Activated CD4-positive, alpha-beta T cell treated with anti-CD3 and anti-CD28 coated beads for 36 hours (primary cell): ENCODE results near the gene CLDN10. TPM values are rescaled to one million over a fixed set of nuclear protein-coding genes. Genes with fewer than 3 reads are reported as not detected.

Experiments used
- ATAC-seq: fragments of 200-7000 bp; cut with Tn5 transposase; one replicate; pipeline ENCODE4 v1.10.0; 2021; ENCODE audit warnings: mild to moderate bottlenecking, moderate library complexity
- CTCF ChIA-PET: fragments of 350-600 bp; sonication (Branson Sonifier 250); formaldehyde crosslinking; loops from one replicate; lab custom pipeline; 2021; ENCODE audit warnings: antibody characterized with exemption; lab: Charles Lee
- POLR2A ChIA-PET: fragments of 350-600 bp; sonication (Branson Sonifier 250); formaldehyde crosslinking; loops from one replicate; lab custom pipeline; 2021; ENCODE audit warnings: antibody characterized with exemption, inconsistent platforms; lab: Charles Lee
- DNase-seq: peaks from one replicate; pipeline ENCODE4 v3.0.0-alpha.2; 2020
- H3K27ac Mint-ChIP-seq: one replicate; pipeline ENCODE4 v1.8.0; 2021; ENCODE audit warnings: mixed read lengths
- H3K27me3 Mint-ChIP-seq: one replicate; pipeline ENCODE4 v1.8.0; 2021; ENCODE audit warnings: mixed read lengths
- H3K36me3 Mint-ChIP-seq: one replicate; pipeline ENCODE4 v1.8.0; 2021; ENCODE audit warnings: low read depth, mixed read lengths
- H3K4me1 Mint-ChIP-seq: one replicate; pipeline ENCODE4 v1.8.0; 2021; ENCODE audit warnings: mixed read lengths
- H3K4me3 Mint-ChIP-seq: one replicate; pipeline ENCODE4 v1.8.0; 2021; ENCODE audit warnings: mild to moderate bottlenecking, moderate library complexity, mixed read lengths
- H3K9me3 Mint-ChIP-seq: one replicate; pipeline ENCODE4 v1.8.0; 2021; ENCODE audit warnings: low read depth, mixed read lengths
- intact Hi-C, 2 experiments: fragments of 100-400 bp; cut with DNase I in 1 of 2; cut with micrococcal nuclease in 1 of 2; formaldehyde crosslinking; loops; one replicate each; pipeline versions ENCODE4 v1.14.2 to v1.15.1; 2022 to 2024; cut with DNase I, micrococcal nuclease
- total RNA-seq, 2 experiments: library from RNA; stranded (reverse); gene quantifications; one replicate each; pipeline ENCODE4 v1.2.3, GENCODE V29; 2021

The CLDN10 gene
- total RNA-seq, 2 experiments from 2014 or later, result not detected

GRCh38 chr13:95516021-95516420, 36.5 kb upstream of the CLDN10 start:
- Mint-ChIP-seq H3K9me3 (peaks cover under 1% of the 10 kb centered on the region), H3K27me3 (peaks cover 15% of the 10 kb centered on the region), H3K36me3 (no peaks in the 10 kb centered on the region), H3K27ac (no peak overlapping the region), H3K4me1 (no peaks in the 10 kb centered on the region), H3K4me3 (no peak overlapping the region)
- ATAC-seq (no peak), DNase-seq (no peak)
- ChIA-PET POLR2A (no interaction called here), CTCF (interaction anchor here (0.6 to 1.3 kb wide), 3 partner anchors 21 to 317 kb away, joined by 3 read pairs; no protein-coding TSS in a partner anchor)
- intact Hi-C loops, result no loop called here

DNA sequence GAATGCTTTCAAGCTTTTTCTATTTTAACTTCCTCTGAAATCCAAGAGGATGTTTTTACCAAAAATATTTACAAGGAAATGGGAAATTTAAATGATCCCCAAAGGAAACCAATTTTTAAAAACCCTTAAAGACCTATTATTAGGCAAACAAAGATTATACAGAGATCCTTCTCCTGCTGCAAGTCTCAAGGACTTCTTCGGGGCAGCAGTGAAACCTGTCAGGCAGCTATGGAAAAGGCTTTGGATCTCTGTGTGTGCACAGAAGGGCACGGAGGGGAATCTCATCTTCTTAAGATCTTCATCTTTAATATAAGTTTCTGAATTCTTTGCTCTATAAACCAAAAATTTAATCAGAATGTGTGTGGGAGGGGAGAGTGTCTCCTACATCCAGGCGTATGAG, 36.0 kb upstream of the CLDN10 start:
- no peak for DNase-seq
- intact Hi-C loops, result no loop called here
- Mint-ChIP-seq H3K27me3 (peaks cover 17% of the 10 kb centered on the region), H3K4me1 (no peaks in the 10 kb centered on the region), H3K9me3 (peaks cover 2% of the 10 kb centered on the region), H3K27ac (no peak overlapping the region), H3K36me3 (no peaks in the 10 kb centered on the region), H3K4me3 (no peak overlapping the region)
- no peak for ATAC-seq
- CTCF ChIA-PET, result interaction anchor here (1.3 kb wide), 1 partner anchor 20 kb away, joined by 3 read pairs; no protein-coding TSS in a partner anchor
- POLR2A ChIA-PET, result no interaction called here

- Mint-ChIP-seq H3K27ac (no peak overlapping the region), H3K36me3 (no peaks in the 10 kb centered on the region), H3K4me1 (no peaks in the 10 kb centered on the region), H3K9me3 (peaks cover 7% of the 10 kb centered on the region), H3K27me3 (peaks cover 13% of the 10 kb centered on the region), H3K4me3 (no peak overlapping the region)
- POLR2A ChIA-PET, result no interaction called here
- CTCF ChIA-PET, result interaction anchor here (0.6 kb wide), 1 partner anchor 82 kb away, joined by 4 read pairs; no protein-coding TSS in a partner anchor
- ATAC-seq (no peak), DNase-seq (no peak)
- intact Hi-C loops, result no loop called here
Observed at GRCh38 chr13:95523598-95523997, 28.9 kb upstream of the CLDN10 start.

- Mint-ChIP-seq H3K9me3 (peaks cover 8% of the 10 kb centered on the region), H3K27me3 (peaks cover 15% of the 10 kb centered on the region), H3K4me3 (no peak overlapping the region), H3K27ac (no peak overlapping the region), H3K4me1 (no peaks in the 10 kb centered on the region), H3K36me3 (no peaks in the 10 kb centered on the region)
- CTCF ChIA-PET, result no interaction called here
- ATAC-seq (no peak), DNase-seq (no peak)
- POLR2A ChIA-PET, result no interaction called here
- intact Hi-C loops, result no loop called here
Observed at GRCh38 chr13:95524264-95524901, 28.1 kb upstream of the CLDN10 start.

DNA sequence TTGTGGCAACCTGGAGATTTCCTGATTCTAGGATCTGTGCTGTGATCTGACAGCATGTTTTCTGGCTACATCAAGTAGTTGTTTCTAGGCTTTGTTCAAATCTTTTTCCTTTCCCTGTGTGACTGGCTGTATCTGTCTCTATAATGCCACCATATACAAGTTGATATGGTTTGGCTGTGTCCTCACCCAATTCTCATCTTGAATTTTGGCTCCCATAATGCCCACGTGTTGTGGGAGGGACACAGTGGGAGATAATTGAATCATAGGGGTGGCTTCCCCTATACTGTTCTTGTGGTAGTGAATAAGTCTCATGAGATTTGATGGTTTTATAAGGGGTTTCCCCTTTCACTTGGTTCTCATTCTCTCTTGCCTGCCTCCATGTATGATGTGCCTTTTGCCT, 24.6 kb upstream of the CLDN10 start:
- intact Hi-C loops, result no loop called here
- no peak overlapping the region for H3K27ac Mint-ChIP-seq

DNA sequence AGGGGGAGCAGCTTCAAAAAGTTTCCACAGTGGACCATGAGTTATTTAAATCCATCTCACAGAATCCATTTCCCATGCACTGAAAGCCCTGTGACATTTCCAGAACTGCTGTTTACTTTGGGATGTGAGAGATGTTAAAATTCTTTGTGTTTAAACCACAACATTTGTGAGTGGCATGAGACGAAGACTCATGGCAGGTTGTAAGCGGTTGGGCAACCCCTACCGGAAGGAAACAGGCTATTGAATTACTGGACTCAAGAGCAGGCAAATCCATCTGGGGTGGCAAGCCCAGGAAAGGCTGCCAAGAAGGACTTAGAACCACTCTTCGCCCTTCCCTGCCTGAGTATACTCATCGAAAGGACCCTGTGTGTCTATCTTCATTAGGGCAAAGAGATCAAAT, 22.3 kb upstream of the CLDN10 start:
- Mint-ChIP-seq H3K36me3 (no peaks in the 10 kb centered on the region), H3K27ac (no peak overlapping the region), H3K4me3 (no peak overlapping the region), H3K4me1 (peaks cover 3% of the 10 kb centered on the region), H3K27me3 (peaks cover 28% of the 10 kb centered on the region), H3K9me3 (peaks cover 6% of the 10 kb centered on the region)
- intact Hi-C loops, result no loop called here
- DNase-seq, result no peak
- no peak for ATAC-seq
- ChIA-PET CTCF (no interaction called here), POLR2A (no interaction called here)

More for the DNA sequence above, 24.6 kb upstream of the CLDN10 start:
- Mint-ChIP-seq H3K36me3 (no peaks in the 10 kb centered on the region), H3K4me1 (no peaks in the 10 kb centered on the region), H3K4me3 (no peak overlapping the region), H3K27me3 (peaks cover 18% of the 10 kb centered on the region), H3K9me3 (peaks cover 6% of the 10 kb centered on the region)
- ATAC-seq (no peak), DNase-seq (no peak)
- ChIA-PET POLR2A (no interaction called here), CTCF (interaction anchor here (0.6 kb wide), 2 partner anchors 129 to 1341 kb away, joined by 3 read pairs; no protein-coding TSS in a partner anchor)

DNA sequence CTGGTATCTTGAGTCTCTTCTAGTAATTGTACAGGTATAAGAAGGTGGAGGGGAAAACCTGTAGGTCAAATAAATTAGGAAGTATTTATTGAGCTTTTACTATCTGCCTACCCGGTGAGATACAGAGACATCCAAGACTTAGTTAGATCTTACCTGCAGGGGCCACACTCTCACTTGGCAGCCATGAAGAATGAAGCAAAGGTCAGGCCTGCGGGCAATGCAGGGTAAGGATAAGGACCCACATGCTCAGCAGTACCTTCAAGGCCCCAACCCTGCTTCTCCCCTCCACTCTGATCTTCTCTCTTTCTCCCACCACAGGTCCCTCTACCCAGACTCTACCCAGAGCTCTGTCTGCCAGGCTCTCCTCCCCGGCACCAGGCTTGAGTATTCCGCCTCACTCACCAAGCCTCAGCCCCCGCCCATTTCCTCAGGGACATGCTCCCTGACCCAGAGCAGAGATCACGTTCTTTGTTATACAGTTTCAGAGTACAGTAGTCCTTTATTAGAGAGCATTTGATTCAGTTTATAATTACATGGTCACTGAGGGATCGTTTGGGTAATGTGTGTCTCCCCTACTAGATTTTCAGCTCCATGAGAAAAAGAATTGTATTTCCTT, 18.9 kb upstream of the CLDN10 start:
- DNase-seq, result no peak
- ATAC-seq, result no peak
- intact Hi-C loops, result no loop called here
- CTCF ChIA-PET, result no interaction called here
- peaks cover 29% of the 10 kb centered on the region for H3K27me3 Mint-ChIP-seq
- H3K4me3 Mint-ChIP-seq, result no peak overlapping the region
- peaks cover under 1% of the 10 kb centered on the region for H3K9me3 Mint-ChIP-seq
- peaks cover 10% of the 10 kb centered on the region for H3K4me1 Mint-ChIP-seq
- POLR2A ChIA-PET, result no interaction called here
- H3K36me3 Mint-ChIP-seq, result no peaks in the 10 kb centered on the region
- H3K27ac Mint-ChIP-seq, result no peak overlapping the region

DNA sequence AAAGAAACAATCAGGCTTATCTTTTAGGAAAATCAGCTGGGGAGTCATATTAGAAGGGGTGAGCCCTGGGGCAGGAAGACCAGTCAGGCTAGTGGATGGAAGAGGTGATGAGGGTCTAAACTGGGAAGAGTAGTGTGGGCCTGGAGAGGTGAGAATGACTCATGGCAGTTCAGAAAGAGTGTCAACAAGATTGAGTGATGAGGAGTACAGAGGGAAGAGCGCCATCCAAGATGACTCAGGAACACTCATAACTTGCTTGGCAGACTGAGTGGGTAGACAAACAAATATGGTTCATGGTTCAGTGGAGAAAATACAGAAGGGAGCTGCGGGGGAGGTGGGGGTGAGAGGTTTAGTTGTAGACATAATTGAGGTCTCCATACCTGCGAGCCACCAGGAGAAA, 17.3 kb upstream of the CLDN10 start:
- POLR2A ChIA-PET, result no interaction called here
- CTCF ChIA-PET, result interaction anchor here (6.2 kb wide), 1 partner anchor 299 kb away, joined by 50 read pairs; no protein-coding TSS in a partner anchor
- Mint-ChIP-seq H3K27ac (no peak overlapping the region), H3K9me3 (no peaks in the 10 kb centered on the region), H3K4me1 (peaks cover 10% of the 10 kb centered on the region), H3K36me3 (no peaks in the 10 kb centered on the region), H3K27me3 (peaks cover 28% of the 10 kb centered on the region), H3K4me3 (no peak overlapping the region)
- intact Hi-C loops, result loop anchor here in 1 of 2 experiments (5.0 kb wide), 1 partner anchor 127 kb away; no protein-coding TSS in a partner anchor
- DNase-seq (peak; percentile 40), ATAC-seq (peak; percentile 99)

DNA sequence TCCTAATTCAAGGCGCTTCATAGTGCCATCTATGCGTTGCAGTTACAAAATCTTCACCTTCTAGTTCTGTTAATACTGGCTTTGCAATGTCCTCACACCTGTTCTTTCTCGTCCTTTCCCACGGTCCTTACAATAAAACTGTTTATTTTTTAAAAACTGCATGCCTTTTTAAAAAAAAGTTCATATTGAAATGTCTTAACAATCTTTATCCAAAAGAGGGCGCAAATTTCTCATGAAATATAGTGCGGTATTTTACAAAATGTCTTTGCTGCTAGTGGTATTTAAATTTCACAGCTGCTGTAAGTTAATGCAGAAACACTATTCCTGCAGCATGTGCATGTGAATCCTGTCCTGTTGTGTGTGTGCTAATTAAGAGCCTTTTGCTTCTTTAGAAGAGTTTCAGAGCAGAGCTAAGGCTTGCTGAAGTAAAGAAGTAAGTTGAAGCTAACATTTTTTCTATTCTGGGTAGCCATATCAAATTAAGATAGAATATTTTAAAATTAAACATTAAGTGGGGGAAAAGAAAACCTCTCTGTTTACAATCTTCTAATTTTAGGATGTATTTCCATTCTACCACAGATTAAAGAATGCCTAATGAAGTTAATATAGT, 15.8 kb upstream of the CLDN10 start:
- H3K4me1 Mint-ChIP-seq, result peaks cover 10% of the 10 kb centered on the region
- peaks cover 27% of the 10 kb centered on the region for H3K27me3 Mint-ChIP-seq
- ATAC-seq (no peak), DNase-seq (no peak)
- no peaks in the 10 kb centered on the region for H3K9me3 Mint-ChIP-seq
- ChIA-PET POLR2A (no interaction called here), CTCF (interaction anchor here (0.6 to 6.2 kb wide), 19 partner anchors 12 to 447 kb away, joined by 3 to 50 read pairs (median 4); partner anchors contain the start of gene DZIP1)
- H3K36me3 Mint-ChIP-seq, result no peaks in the 10 kb centered on the region
- H3K4me3 Mint-ChIP-seq, result no peak overlapping the region
- H3K27ac Mint-ChIP-seq, result no peak overlapping the region
- intact Hi-C loops, result loop anchor here (1.0 to 5.0 kb wide), 3 partner anchors 125 to 298 kb away; no protein-coding TSS in a partner anchor

GRCh38 chr13:95540888-95541287, 11.6 kb upstream of the CLDN10 start:
- ChIA-PET POLR2A (no interaction called here), CTCF (interaction anchor here (6.2 kb wide), 1 partner anchor 293 kb away, joined by 50 read pairs; no protein-coding TSS in a partner anchor)
- no peaks in the 10 kb centered on the region for H3K4me1 Mint-ChIP-seq
- ATAC-seq, result no peak
- peaks cover 15% of the 10 kb centered on the region for H3K27me3 Mint-ChIP-seq
- H3K9me3 Mint-ChIP-seq, result no peaks in the 10 kb centered on the region
- no peak overlapping the region for H3K4me3 Mint-ChIP-seq
- H3K36me3 Mint-ChIP-seq, result no peaks in the 10 kb centered on the region
- no peak overlapping the region for H3K27ac Mint-ChIP-seq
- intact Hi-C loops, result no loop called here
- DNase-seq, result no peak

GRCh38 chr13:95541308-95541707, 11.2 kb upstream of the CLDN10 start:
- no peak overlapping the region for H3K4me3 Mint-ChIP-seq
- H3K27ac Mint-ChIP-seq, result no peak overlapping the region
- no peak for ATAC-seq
- H3K4me1 Mint-ChIP-seq, result no peaks in the 10 kb centered on the region
- peaks cover 15% of the 10 kb centered on the region for H3K27me3 Mint-ChIP-seq
- CTCF ChIA-PET, result no interaction called here
- no peaks in the 10 kb centered on the region for H3K36me3 Mint-ChIP-seq
- DNase-seq, result no peak
- intact Hi-C loops, result no loop called here
- H3K9me3 Mint-ChIP-seq, result no peaks in the 10 kb centered on the region
- POLR2A ChIA-PET, result no interaction called here
